Measurements from ENCODE around the gene BMERB1.

The BMERB1 gene

GRCh38 chr16:15635926-15636325 lies 201.5 kb downstream of the BMERB1 start:
- no peak overlapping the region for H3K4me3 ChIP-seq (ENCODE audit: low read depth, low read length)
- DNase-seq (ENCODE audit: low read depth): no peak
- in situ Hi-C loops (cut with HindIII; ENCODE audit: low sequenced_read_pairs): no loop called here
- no peak for TF ChIP-seq CTCF (IDR thresholded peaks at IDR 0.05; ENCODE audit: low read depth, low read length, missing control alignments)

DNA sequence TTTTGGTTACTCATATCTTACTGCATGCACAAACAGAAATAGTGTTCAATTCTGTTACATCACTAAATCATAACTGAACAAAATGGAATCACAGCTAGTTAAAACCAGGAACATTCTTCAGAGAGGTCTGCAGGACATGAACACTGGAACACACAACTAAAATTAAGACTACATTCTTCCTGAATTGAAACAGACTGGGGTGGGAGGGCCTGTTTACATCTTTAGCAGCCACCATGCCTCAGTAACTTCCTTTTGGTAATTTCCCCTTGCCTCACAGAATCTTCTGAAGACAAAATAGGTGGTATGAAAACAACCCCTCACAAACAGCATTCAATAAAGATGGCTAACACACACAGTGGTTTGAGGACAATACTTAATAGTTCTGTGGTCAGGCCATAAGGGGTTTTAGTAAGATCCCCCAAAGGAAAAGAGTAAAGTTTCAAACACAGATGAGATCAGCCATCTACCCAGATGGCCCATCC lies 202.0 kb downstream of the BMERB1 start:
- TF ChIP-seq CTCF (IDR thresholded peaks at IDR 0.05; ENCODE audit: low read depth, low read length, missing control alignments): no peak
- in situ Hi-C loops (cut with HindIII; ENCODE audit: low sequenced_read_pairs): no loop called here
- no peak overlapping the region for H3K4me3 ChIP-seq (ENCODE audit: low read depth, low read length)
- DNase-seq (ENCODE audit: low read depth): no peak
